NB4 (cell line): Measurements from ENCODE around the gene COL23A1.

ENCODE experiments used
- POLR2A ChIP-seq: IDR thresholded peaks from 2 replicates; pipeline ENCODE4 v1.6.1; 2011; ENCODE audit warnings: mild to moderate bottlenecking; ENCODE audit not compliant: insufficient read length; ENCODE audit errors: extremely low read depth
- TF ChIP-seq, protein P1 (sequence below): IDR thresholded peaks from one replicate; pipeline ENCODE4 v1.5.1; 2012; ENCODE audit warnings: low read depth, low read length

DNA sequence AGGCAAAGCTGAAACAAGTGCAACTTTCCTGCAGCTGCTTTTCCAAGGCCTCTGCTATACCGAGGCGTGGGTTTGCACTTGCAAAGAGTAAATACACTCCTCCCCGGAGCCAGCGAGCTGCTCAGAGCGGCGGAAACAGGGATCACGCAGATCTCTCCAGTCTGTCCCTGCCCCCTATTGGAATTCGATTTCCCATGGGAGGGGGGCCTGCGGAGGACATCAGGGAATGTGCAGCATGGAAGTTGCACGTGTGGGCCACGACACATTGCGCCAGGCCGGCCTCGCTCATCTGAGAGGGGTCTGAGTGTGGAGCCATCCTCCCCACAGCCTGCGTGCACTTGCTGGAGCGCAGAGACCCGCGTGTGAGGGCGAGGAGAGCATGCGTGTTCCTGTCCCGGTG is 253.3 kb downstream of the COL23A1 start:
- TF ChIP-seq, protein P1, sequence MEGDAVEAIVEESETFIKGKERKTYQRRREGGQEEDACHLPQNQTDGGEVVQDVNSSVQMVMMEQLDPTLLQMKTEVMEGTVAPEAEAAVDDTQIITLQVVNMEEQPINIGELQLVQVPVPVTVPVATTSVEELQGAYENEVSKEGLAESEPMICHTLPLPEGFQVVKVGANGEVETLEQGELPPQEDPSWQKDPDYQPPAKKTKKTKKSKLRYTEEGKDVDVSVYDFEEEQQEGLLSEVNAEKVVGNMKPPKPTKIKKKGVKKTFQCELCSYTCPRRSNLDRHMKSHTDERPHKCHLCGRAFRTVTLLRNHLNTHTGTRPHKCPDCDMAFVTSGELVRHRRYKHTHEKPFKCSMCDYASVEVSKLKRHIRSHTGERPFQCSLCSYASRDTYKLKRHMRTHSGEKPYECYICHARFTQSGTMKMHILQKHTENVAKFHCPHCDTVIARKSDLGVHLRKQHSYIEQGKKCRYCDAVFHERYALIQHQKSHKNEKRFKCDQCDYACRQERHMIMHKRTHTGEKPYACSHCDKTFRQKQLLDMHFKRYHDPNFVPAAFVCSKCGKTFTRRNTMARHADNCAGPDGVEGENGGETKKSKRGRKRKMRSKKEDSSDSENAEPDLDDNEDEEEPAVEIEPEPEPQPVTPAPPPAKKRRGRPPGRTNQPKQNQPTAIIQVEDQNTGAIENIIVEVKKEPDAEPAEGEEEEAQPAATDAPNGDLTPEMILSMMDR = no peak
- no peak for TF ChIP-seq POLR2A
